ENCODE data around the gene MYH6. TPM values are rescaled to one million over a fixed set of nuclear protein-coding genes. Genes with fewer than 3 reads are reported as not detected.

MYH6 gene
- total RNA-seq, 4 donors from 2014 or later: 20.4 to 1,496 (median 303) TPM

GRCh38 chr14:23379366-23380196 is 28.5 kb downstream of the MYH6 start:
- no peaks in the 10 kb centered on the region for H3K4me1 ChIP-seq
- ATAC-seq: peak; percentile 19 to 57
- no peak for TF ChIP-seq POLR2A (IDR thresholded peaks at IDR 0.05)
- TF ChIP-seq CTCF (IDR thresholded peaks at IDR 0.05 in 4 of 5, conservative IDR thresholded peaks at IDR 0.05 in 1 of 5): peak; percentile 78 to 88 (median 81)
- intact Hi-C loops (cut with DNase I; ENCODE audit: low total_unique reads) (loop anchor here (1.0 to 5.0 kb wide), 2 partner anchors 51 to 112 kb away; no protein-coding TSS in a partner anchor), in situ Hi-C loops (cut with MboI; ENCODE audit: low sequenced_read_pairs in 4 of 4) (loop anchor here in 3 of 4 donors (5.0 to 10.0 kb wide), 3 partner anchors 45 to 115 kb away; no protein-coding TSS in a partner anchor)
- H3K36me3 ChIP-seq: peaks cover 0 to 14% of the 10 kb centered on the region in 2 donors
- H3K27ac ChIP-seq: no peak overlapping the region
- no peaks in the 10 kb centered on the region for H3K9me3 ChIP-seq
- peak in 1 of 2 donors; percentile 70 for DNase-seq
- no peak overlapping the region for H3K4me3 ChIP-seq
- H3K27me3 ChIP-seq: no peaks in the 10 kb centered on the region

GRCh38 chr14:23378612-23379220 is 29.4 kb downstream of the MYH6 start:
- Histone ChIP-seq H3K4me3 (no peak overlapping the region), H3K9me3 (no peaks in the 10 kb centered on the region), H3K4me1 (no peaks in the 10 kb centered on the region), H3K27me3 (no peaks in the 10 kb centered on the region), H3K27ac (no peak overlapping the region), H3K36me3 (peaks cover 0 to 6% of the 10 kb centered on the region in 2 donors)
- DNase-seq: peak in 1 of 2 donors; percentile 56
- in situ Hi-C loops (cut with MboI; ENCODE audit: low sequenced_read_pairs in 4 of 4): loop anchor here in 1 of 4 donors (10.0 kb wide), 1 partner anchor 114 kb away; no protein-coding TSS in a partner anchor
- intact Hi-C loops (cut with DNase I; ENCODE audit: low total_unique reads): loop anchor here (5.0 kb wide), 1 partner anchor 111 kb away; no protein-coding TSS in a partner anchor
- ATAC-seq: peak in 1 of 2 donors; percentile 5
- no peak for TF ChIP-seq POLR2A (IDR thresholded peaks at IDR 0.05)
- no peak for TF ChIP-seq CTCF (IDR thresholded peaks at IDR 0.05 in 4 of 5, conservative IDR thresholded peaks at IDR 0.05 in 1 of 5)

- in situ Hi-C loops (cut with MboI; ENCODE audit: low sequenced_read_pairs in 4 of 4) (loop anchor here in 1 of 4 donors (10.0 kb wide), 1 partner anchor 113 kb away; no protein-coding TSS in a partner anchor), intact Hi-C loops (cut with DNase I; ENCODE audit: low total_unique reads) (loop anchor here (5.0 kb wide), 1 partner anchor 111 kb away; no protein-coding TSS in a partner anchor)
- Histone ChIP-seq H3K27me3 (no peaks in the 10 kb centered on the region), H3K9me3 (no peaks in the 10 kb centered on the region), H3K27ac (peak overlapping the region in 1 of 4 donors; percentile 48), H3K4me1 (no peaks in the 10 kb centered on the region), H3K4me3 (no peak overlapping the region), H3K36me3 (peaks cover 0 to 6% of the 10 kb centered on the region in 2 donors)
- peak in 1 of 2 donors; percentile 58 for DNase-seq
- TF ChIP-seq POLR2A (IDR thresholded peaks at IDR 0.05) (no peak), CTCF (IDR thresholded peaks at IDR 0.05 in 4 of 5, conservative IDR thresholded peaks at IDR 0.05 in 1 of 5) (no peak)
- peak in 1 of 2 donors; percentile 3 for ATAC-seq
Observed at GRCh38 chr14:23377573-23378563, 30.2 kb downstream of the MYH6 start.

- Histone ChIP-seq H3K4me1 (no peaks in the 10 kb centered on the region), H3K27ac (peak overlapping the region in 1 of 4 donors; percentile 48), H3K9me3 (no peaks in the 10 kb centered on the region), H3K4me3 (no peak overlapping the region), H3K36me3 (peaks cover 0 to 6% of the 10 kb centered on the region in 2 donors), H3K27me3 (no peaks in the 10 kb centered on the region)
- ATAC-seq: no peak
- DNase-seq: no peak
- intact Hi-C loops (cut with DNase I; ENCODE audit: low total_unique reads) (loop anchor here (5.0 kb wide), 1 partner anchor 110 kb away; no protein-coding TSS in a partner anchor), in situ Hi-C loops (cut with MboI; ENCODE audit: low sequenced_read_pairs in 4 of 4) (loop anchor here in 1 of 4 donors (10.0 kb wide), 1 partner anchor 112 kb away; no protein-coding TSS in a partner anchor)
- TF ChIP-seq POLR2A (IDR thresholded peaks at IDR 0.05): no peak
- no peak for TF ChIP-seq CTCF (IDR thresholded peaks at IDR 0.05 in 4 of 5, conservative IDR thresholded peaks at IDR 0.05 in 1 of 5)
Observed at GRCh38 chr14:23377198-23377550, 30.9 kb downstream of the MYH6 start.
